GM12878 (cell line): ENCODE results near the gene CFAP54. TPM values are rescaled to one million over a fixed set of nuclear protein-coding genes. Genes with fewer than 3 reads are reported as not detected.

Source experiments
- ATAC-seq: fragments of 200-7000 bp; cut with Tn5 transposase; 3 replicates; pipeline ENCODE4 v1.9.1; 2020; ENCODE audit warnings: mild to moderate bottlenecking, moderate library complexity
- BruUV-seq: library from RNA; stranded (reverse); fragments of 400-500 nt; replicated peaks from 2 replicates; lab custom pipeline; 2021; lab: Mats Ljungman, UMichigan
- CTCF ChIA-PET: fragments of 300-600 bp; sonication (Branson Sonifier 250); formaldehyde crosslinking; extraction: SDS; loops from one replicate; lab custom pipeline; 2021; ENCODE audit warnings: inconsistent platforms; lab: Yijun Ruan, JAX
- POLR2A ChIA-PET: fragments of 350-600 bp; formaldehyde crosslinking; extraction: SDS; loops from one replicate; lab custom pipeline; 2021; ENCODE audit warnings: inconsistent platforms; lab: Charles Lee
- RAD21 ChIA-PET: fragments of 300-600 bp; sonication (Branson Sonifier 250); formaldehyde crosslinking; loops from one replicate; lab custom pipeline; 2023; ENCODE audit warnings: antibody characterized with exemption; ENCODE audit not compliant: unreplicated experiment; lab: Charles Lee
- SMC1A ChIA-PET: fragments of 300-600 bp; sonication (Branson Sonifier 250); formaldehyde crosslinking; loops from one replicate; lab custom pipeline; 2023; ENCODE audit not compliant: unreplicated experiment, uncharacterized antibody; lab: Charles Lee
- DNase-seq: peaks from one replicate; pipeline ENCODE4 v3.0.0-alpha.2; 2011; ENCODE audit warnings: low read depth, low spot score
- FAIRE-seq: peaks from 3 replicates; lab custom pipeline; 2011; peaks lifted over from hg19 to GRCh38; lab: Jason Lieb, UNC
- H2AFZ ChIP-seq: 2 replicates; pipeline ENCODE4 v1.6.0; 2011; ENCODE audit warnings: low read depth, low read length, control low read depth; ENCODE audit not compliant: control insufficient read depth
- H3K27ac ChIP-seq: 2 replicates; pipeline ENCODE4 v1.5.1; 2011; ENCODE audit warnings: control low read depth; ENCODE audit not compliant: control insufficient read depth, insufficient read depth
- H3K27me3 ChIP-seq, 2 experiments: replicated peaks in 1 of 2; 2 replicates each; pipeline versions ENCODE4 v1.6.0 to v1.6.1; 2011; ENCODE audit warnings: low read length in 1 of 2; ENCODE audit not compliant: control insufficient read depth in 2 of 2, insufficient read depth in 2 of 2
- H3K36me3 ChIP-seq, 2 experiments: 2 replicates each; pipeline ENCODE4 v1.5.1; 2011; ENCODE audit warnings: low read length in 1 of 2; ENCODE audit not compliant: control insufficient read depth in 2 of 2, insufficient read depth in 2 of 2
- H3K4me1 ChIP-seq: 2 replicates; pipeline ENCODE4 v1.6.1; 2011; ENCODE audit warnings: mild to moderate bottlenecking, low read length, moderate library complexity, mixed read lengths; ENCODE audit not compliant: control insufficient read depth, insufficient read depth
- H3K4me2 ChIP-seq: 2 replicates; pipeline ENCODE4 v1.6.0; 2011; ENCODE audit warnings: control low read depth; ENCODE audit not compliant: control insufficient read depth, insufficient read depth
- H3K4me3 ChIP-seq: fragments of 200-600 bp; sonication (generic); 2 replicates; pipeline ENCODE4 v1.5.1; 2016
- H3K79me2 ChIP-seq: 2 replicates; pipeline ENCODE4 v1.6.0; 2011; ENCODE audit warnings: low read length; ENCODE audit not compliant: control insufficient read depth, insufficient read depth
- H3K9ac ChIP-seq: 2 replicates; pipeline ENCODE4 v1.8.0; 2011; ENCODE audit warnings: low read length, control low read depth, mixed read lengths; ENCODE audit not compliant: control insufficient read depth, insufficient read depth
- H3K9me3 ChIP-seq: replicated peaks from 3 replicates; pipeline ENCODE4 v1.5.1; 2011; ENCODE audit warnings: mild to moderate bottlenecking, low read length; ENCODE audit not compliant: control insufficient read depth, insufficient read depth
- H4K20me1 ChIP-seq: 2 replicates; pipeline ENCODE4 v1.6.0; 2011; ENCODE audit not compliant: control insufficient read depth, insufficient read depth
- ASH2L ChIP-seq: fragments of 300-600, 200-600 bp; sonication (generic); IDR thresholded peaks from 2 replicates; pipeline ENCODE4 v1.6.1; 2017; ENCODE audit warnings: low read depth, mild to moderate bottlenecking, borderline replicate concordance
- ATF7 ChIP-seq: fragments of 450-650 bp; IDR thresholded peaks from 2 replicates; pipeline ENCODE4 v1.6.1; 2016; ENCODE audit warnings: low read depth, mild to moderate bottlenecking
- GATAD2B ChIP-seq: fragments of 450-650 bp; conservative IDR thresholded peaks from 2 replicates; pipeline ENCODE4 v1.6.1; 2017; ENCODE audit warnings: low read depth, mild to moderate bottlenecking, moderate library complexity
- PAX5 ChIP-seq: IDR thresholded peaks from 2 replicates; pipeline ENCODE4 v1.6.1; 2011; ENCODE audit warnings: low read depth, low read length, borderline replicate concordance
- SMARCA5 ChIP-seq: fragments of 450-650 bp; IDR thresholded peaks from 2 replicates; pipeline ENCODE4 v1.6.1; 2017; ENCODE audit warnings: mild to moderate bottlenecking
- SMC3 ChIP-seq: IDR thresholded peaks from 2 replicates; pipeline ENCODE4 v1.6.1; 2011; ENCODE audit warnings: low read length, improper control_type of control experiment, borderline replicate concordance
- SUPT20H ChIP-seq: IDR thresholded peaks from 2 replicates; pipeline ENCODE4 v1.6.1; 2011; ENCODE audit warnings: low read depth, mild to moderate bottlenecking, low read length, moderate library complexity, borderline replicate concordance; ENCODE audit not compliant: control insufficient read depth
- WGBS: methylation state at CpG from one replicate; pipeline ENCODE4 v1.1.6; 2016; ENCODE audit warnings: low lambda C conversion rate; ENCODE audit not compliant: insufficient replicate concordance, insufficient coverage; ENCODE audit errors: missing lambda C conversion rate; 5-methylcytosine and 5-hydroxymethylcytosine counted together
- in situ Hi-C: fragments of 300-500 bp; cut with MboI; formaldehyde crosslinking; loops from 9 replicates; pipeline ENCODE4 v1.14.3; 2018; ENCODE audit warnings: mixed read lengths
- intact Hi-C: fragments of 100-400 bp; cut with micrococcal nuclease; formaldehyde crosslinking; loops from one replicate; pipeline ENCODE4 v1.14.2; 2022; ENCODE audit not compliant: unreplicated experiment
- polyA plus RNA-seq, 11 experiments: library from polyadenylated mRNA; depleted of rRNA in 4 of 11; unstranded in 6 of 11; stranded (reverse) in 5 of 11; fragments of >200 nt; fragmentation: Nextera tagmentation in 4 of 11; fragmentation: Illumina TruSeq in 1 of 11; extraction: Ambion mirVana in 4 of 11; extraction: Trizol in 1 of 11; gene quantifications; 1 replicate in 1 of 11; 2 replicates in 10 of 11; pipeline versions ENCODE4 v1.2.1 to v1.2.3, GENCODE V29; 2011 to 2016; ENCODE audit warnings: inconsistent platforms in 2 of 11, missing spikeins in 2 of 11, low read depth in 1 of 11
- total RNA-seq, 4 experiments: library from RNA; depleted of rRNA in 3 of 4; stranded (reverse); fragments of >200 nt in 3 of 4; fragmentation: Illumina TruSeq in 1 of 4; extraction: Trizol in 1 of 4; gene quantifications; 2 replicates each; pipeline versions ENCODE4 v1.2.1 to v1.2.3, GENCODE V29; 2013 to 2021
- TF ChIP-seq, protein P1 (sequence below): fragments of 450-650 bp; formaldehyde crosslinking; IDR thresholded peaks from 2 replicates; pipeline ENCODE4 v1.4.0; 2020; ENCODE audit warnings: mild to moderate bottlenecking, moderate library complexity

CFAP54 gene
- total and polyA plus RNA-seq, 10 of the 15 experiments (the other 5 are each of a cell fraction or from before 2014, with no cell fraction given): 0.19 to 1.5 (median 0.56) TPM

DNA sequence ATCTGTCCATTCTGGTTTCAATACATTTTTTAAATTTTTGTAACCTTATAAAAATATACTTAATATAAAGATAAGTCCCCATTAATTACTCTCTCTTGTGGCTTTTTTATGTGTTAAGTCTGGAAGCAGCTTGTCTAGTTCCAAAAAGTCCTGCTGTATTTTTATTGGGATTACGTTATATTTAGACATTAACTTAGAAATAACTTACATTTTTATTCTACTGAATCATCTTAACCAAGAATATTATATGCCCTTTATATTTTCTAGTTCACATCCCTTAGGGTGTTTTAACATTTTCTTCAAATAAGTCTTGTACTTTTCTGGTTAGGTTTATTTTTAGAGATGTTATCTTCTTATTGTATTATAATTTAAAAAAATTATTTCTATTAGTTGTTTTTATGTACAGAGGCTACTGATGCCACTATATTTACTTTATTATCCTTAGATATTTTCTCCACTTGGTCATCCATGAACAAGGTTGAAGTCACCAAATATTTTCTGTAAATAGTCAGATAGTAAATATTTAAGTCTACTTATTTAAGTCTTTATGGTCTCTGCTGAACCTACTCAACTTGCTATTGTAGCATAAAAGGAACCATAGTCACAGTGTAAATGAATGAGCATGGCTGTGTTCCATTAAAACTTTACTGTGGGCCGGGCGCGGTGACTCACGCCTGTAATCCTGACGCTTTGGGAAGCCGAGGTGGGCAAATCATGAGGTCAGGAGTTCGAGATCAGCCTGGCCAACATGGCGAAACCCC lies 285.3 kb downstream of the CFAP54 start:
- SMC1A ChIA-PET: no interaction called here
- H3K27ac ChIP-seq: no peak overlapping the region
- RAD21 ChIA-PET: no interaction called here
- H2AFZ ChIP-seq: no peak overlapping the region
- H3K4me2 ChIP-seq: no peak overlapping the region
- in situ Hi-C loops: no loop called here
- 85% methylated on average over 9 of the region's 9 CpGs for WGBS
- POLR2A ChIA-PET: no interaction called here
- BruUV-seq: no TSS peak
- ATAC-seq (no peak), FAIRE-seq (no peak), DNase-seq (no peak)
- H3K9me3 ChIP-seq: no peaks in the 10 kb centered on the region
- H3K36me3 ChIP-seq: no peaks in the 10 kb centered on the region
- H3K9ac ChIP-seq: no peak overlapping the region
- no peaks in the 10 kb centered on the region for H3K27me3 ChIP-seq
- CTCF ChIA-PET: interaction anchor here (1.0 kb wide), 1 partner anchor 12 kb away, joined by 3 read pairs; no protein-coding TSS in a partner anchor
- no peaks in the 10 kb centered on the region for H3K79me2 ChIP-seq
- TF ChIP-seq GATAD2B (no peak), ATF7 (no peak), SMARCA5 (no peak), SUPT20H (no peak), PAX5 (no peak), ASH2L (no peak), SMC3 (no peak)
- TF ChIP-seq, protein P1, sequence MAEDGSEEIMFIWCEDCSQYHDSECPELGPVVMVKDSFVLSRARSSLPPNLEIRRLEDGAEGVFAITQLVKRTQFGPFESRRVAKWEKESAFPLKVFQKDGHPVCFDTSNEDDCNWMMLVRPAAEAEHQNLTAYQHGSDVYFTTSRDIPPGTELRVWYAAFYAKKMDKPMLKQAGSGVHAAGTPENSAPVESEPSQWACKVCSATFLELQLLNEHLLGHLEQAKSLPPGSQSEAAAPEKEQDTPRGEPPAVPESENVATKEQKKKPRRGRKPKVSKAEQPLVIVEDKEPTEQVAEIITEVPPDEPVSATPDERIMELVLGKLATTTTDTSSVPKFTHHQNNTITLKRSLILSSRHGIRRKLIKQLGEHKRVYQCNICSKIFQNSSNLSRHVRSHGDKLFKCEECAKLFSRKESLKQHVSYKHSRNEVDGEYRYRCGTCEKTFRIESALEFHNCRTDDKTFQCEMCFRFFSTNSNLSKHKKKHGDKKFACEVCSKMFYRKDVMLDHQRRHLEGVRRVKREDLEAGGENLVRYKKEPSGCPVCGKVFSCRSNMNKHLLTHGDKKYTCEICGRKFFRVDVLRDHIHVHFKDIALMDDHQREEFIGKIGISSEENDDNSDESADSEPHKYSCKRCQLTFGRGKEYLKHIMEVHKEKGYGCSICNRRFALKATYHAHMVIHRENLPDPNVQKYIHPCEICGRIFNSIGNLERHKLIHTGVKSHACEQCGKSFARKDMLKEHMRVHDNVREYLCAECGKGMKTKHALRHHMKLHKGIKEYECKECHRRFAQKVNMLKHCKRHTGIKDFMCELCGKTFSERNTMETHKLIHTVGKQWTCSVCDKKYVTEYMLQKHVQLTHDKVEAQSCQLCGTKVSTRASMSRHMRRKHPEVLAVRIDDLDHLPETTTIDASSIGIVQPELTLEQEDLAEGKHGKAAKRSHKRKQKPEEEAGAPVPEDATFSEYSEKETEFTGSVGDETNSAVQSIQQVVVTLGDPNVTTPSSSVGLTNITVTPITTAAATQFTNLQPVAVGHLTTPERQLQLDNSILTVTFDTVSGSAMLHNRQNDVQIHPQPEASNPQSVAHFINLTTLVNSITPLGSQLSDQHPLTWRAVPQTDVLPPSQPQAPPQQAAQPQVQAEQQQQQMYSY (CRISPR knock-in tag): no peak
- H3K4me3 ChIP-seq: no peak overlapping the region
- intact Hi-C loops: no loop called here
- H3K4me1 ChIP-seq: no peaks in the 10 kb centered on the region
- H4K20me1 ChIP-seq: no peaks in the 10 kb centered on the region
